Suppressor macrophage (primary cell): ENCODE measurements around the gene GAREM2.
A peak's percentile ranks its signal among the peaks of the same experiment; 100 is the strongest.

Experiments used
- DNase-seq, 4 experiments: peaks; one replicate each; pipeline ENCODE4 v3.0.0-alpha.2; 2020 to 2022

Gene GAREM2

GRCh38 chr2:26238311-26238958, 65.5 kb downstream of the GAREM2 start:
- peak in 3 of 4 experiments; percentile 7 to 28 (median 24) for DNase-seq
